Measurements from ENCODE around the gene S100A11.

GRCh38 chr1:152042030-152042429 lies 5.2 kb upstream of the S100A11 start:
- TF ChIP-seq CEBPB (IDR thresholded peaks at IDR 0.05) (no peak), RAD21 (IDR thresholded peaks at IDR 0.05; ENCODE audit: low read depth) (no peak), TCF12 (IDR thresholded peaks at IDR 0.05; ENCODE audit: low read depth) (no peak), YY1 (IDR thresholded peaks at IDR 0.05; ENCODE audit: low read depth) (no peak), TAF1 (IDR thresholded peaks at IDR 0.05; ENCODE audit: low read depth) (no peak), NFIC (IDR thresholded peaks at IDR 0.05) (no peak), REST (IDR thresholded peaks at IDR 0.05; ENCODE audit: low read depth) (no peak), MAX (IDR thresholded peaks at IDR 0.05) (no peak)
